Ishikawa (cell line): ENCODE results near the gene CEP128.
A peak's percentile ranks its signal among the peaks of the same experiment; 100 is the strongest.

Experiments
- CEBPB ChIP-seq: IDR thresholded peaks from 2 replicates; pipeline ENCODE4 v1.6.1; 2012
- CREB1 ChIP-seq: IDR thresholded peaks from 2 replicates; pipeline ENCODE4 v1.6.1; 2012; ENCODE audit warnings: low read depth
- EGR1 ChIP-seq: IDR thresholded peaks from 2 replicates; pipeline ENCODE4 v1.6.1; 2012
- EP300 ChIP-seq: IDR thresholded peaks from 2 replicates; pipeline ENCODE4 v1.6.1; 2012; ENCODE audit warnings: borderline replicate concordance
- FOXM1 ChIP-seq: IDR thresholded peaks from 2 replicates; pipeline ENCODE4 v1.6.1; 2012; ENCODE audit warnings: low read depth, borderline replicate concordance
- MAX ChIP-seq: IDR thresholded peaks from 2 replicates; pipeline ENCODE4 v1.6.1; 2012
- NFIC ChIP-seq: IDR thresholded peaks from 2 replicates; pipeline ENCODE4 v1.6.1; 2012
- RAD21 ChIP-seq: IDR thresholded peaks from 2 replicates; pipeline ENCODE4 v1.6.1; 2012; ENCODE audit warnings: low read depth
- REST ChIP-seq: IDR thresholded peaks from 2 replicates; pipeline ENCODE4 v1.6.1; 2012; ENCODE audit warnings: low read depth, mild to moderate bottlenecking
- TAF1 ChIP-seq: IDR thresholded peaks from 2 replicates; pipeline ENCODE4 v1.6.1; 2012; ENCODE audit warnings: low read depth, mild to moderate bottlenecking
- TCF12 ChIP-seq: IDR thresholded peaks from 2 replicates; pipeline ENCODE4 v1.6.1; 2012; ENCODE audit warnings: low read depth
- TEAD4 ChIP-seq: IDR thresholded peaks from 2 replicates; pipeline ENCODE4 v1.6.1; 2012
- YY1 ChIP-seq: IDR thresholded peaks from 2 replicates; pipeline ENCODE4 v1.6.1; 2012; ENCODE audit warnings: low read depth
- ZBTB7A ChIP-seq: IDR thresholded peaks from 2 replicates; pipeline ENCODE4 v1.6.1; 2012; ENCODE audit warnings: low read depth
- TF ChIP-seq, protein P1 (sequence below): IDR thresholded peaks from 2 replicates; pipeline ENCODE4 v1.6.1; 2012

Gene CEP128

DNA sequence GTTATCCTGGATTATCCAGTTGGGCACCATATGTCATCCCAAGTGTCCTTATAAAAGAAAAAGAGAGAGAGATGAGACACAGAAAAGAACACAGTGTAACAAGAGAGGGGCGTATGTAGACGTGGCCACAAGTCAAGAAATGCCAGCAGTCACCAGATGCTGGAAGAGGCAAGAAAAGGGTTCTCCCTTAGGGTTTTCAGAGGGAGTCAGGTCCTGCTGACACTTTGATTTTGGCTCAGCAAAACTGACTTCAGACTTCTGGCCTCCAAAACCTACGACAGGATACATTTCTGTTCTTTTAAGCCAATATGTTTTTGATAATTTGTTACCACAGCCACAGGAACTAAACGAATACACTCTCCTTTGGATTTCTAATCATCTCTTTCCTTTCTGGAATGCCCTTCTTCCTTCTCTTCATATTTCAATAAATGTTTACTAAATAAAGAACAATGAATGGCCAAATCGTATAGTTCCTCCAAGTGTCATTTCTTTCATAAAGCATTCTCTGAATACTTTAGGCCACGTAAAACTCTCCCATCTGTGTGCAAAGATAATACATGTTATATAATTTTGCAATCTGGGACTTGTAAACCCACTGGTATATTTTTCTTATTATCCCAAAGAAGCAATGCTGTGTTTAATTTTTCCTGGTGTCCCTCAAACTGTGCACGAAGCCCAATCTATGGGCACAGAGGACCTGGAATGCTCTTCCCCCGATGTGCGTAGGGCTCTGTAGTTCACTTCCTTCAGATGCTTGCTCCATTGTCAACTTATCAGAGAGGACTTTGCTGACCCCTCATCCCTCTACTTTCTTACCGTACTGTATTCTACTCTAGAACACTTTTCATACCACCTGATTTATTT, 303.6 kb downstream of the CEP128 start:
- TF ChIP-seq EP300 (no peak), TAF1 (no peak), TEAD4 (no peak), CREB1 (no peak), RAD21 (no peak), NFIC (no peak), CEBPB (no peak), REST (no peak), EGR1 (no peak)
- TF ChIP-seq, protein P1, sequence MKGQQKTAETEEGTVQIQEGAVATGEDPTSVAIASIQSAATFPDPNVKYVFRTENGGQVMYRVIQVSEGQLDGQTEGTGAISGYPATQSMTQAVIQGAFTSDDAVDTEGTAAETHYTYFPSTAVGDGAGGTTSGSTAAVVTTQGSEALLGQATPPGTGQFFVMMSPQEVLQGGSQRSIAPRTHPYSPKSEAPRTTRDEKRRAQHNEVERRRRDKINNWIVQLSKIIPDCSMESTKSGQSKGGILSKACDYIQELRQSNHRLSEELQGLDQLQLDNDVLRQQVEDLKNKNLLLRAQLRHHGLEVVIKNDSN, result no peak

- TF ChIP-seq TAF1, result no peak
- TF ChIP-seq CEBPB, result no peak
- TF ChIP-seq MAX, result no peak
- TF ChIP-seq EP300, result no peak
- no peak for TF ChIP-seq EGR1
- TF ChIP-seq NFIC, result no peak
- TF ChIP-seq TEAD4, result no peak
- no peak for TF ChIP-seq FOXM1
- TF ChIP-seq REST, result no peak
- no peak for TF ChIP-seq ZBTB7A
- TF ChIP-seq, protein P1, result no peak
- no peak for TF ChIP-seq CREB1
- no peak for TF ChIP-seq TCF12
- TF ChIP-seq RAD21, result no peak
- TF ChIP-seq YY1, result no peak
These were observed 305.5 kb downstream of the CEP128 start for GRCh38 chr14:80636071-80636470.

GRCh38 chr14:80634106-80634758, 307.3 kb downstream of the CEP128 start:
- TF ChIP-seq, protein P1, result no peak
- TF ChIP-seq TAF1 (no peak), NFIC (peak; percentile 20; the same call in 1 of the 2 replicates), YY1 (no peak)

- TF ChIP-seq EGR1, result no peak
- TF ChIP-seq NFIC, result no peak
- TF ChIP-seq CREB1, result no peak
- TF ChIP-seq MAX, result no peak
- no peak for TF ChIP-seq TEAD4
- TF ChIP-seq TCF12, result no peak
- no peak for TF ChIP-seq ZBTB7A
- TF ChIP-seq EP300, result no peak
- no peak for TF ChIP-seq CEBPB
- TF ChIP-seq FOXM1, result no peak
- no peak for TF ChIP-seq TAF1
- TF ChIP-seq YY1, result no peak
- TF ChIP-seq RAD21, result no peak
These were observed 311.9 kb downstream of the CEP128 start for GRCh38 chr14:80629606-80630005.

GRCh38 chr14:80628547-80628946, 313.0 kb downstream of the CEP128 start:
- TF ChIP-seq CREB1 (no peak), TAF1 (no peak), CEBPB (no peak), MAX (no peak)
- TF ChIP-seq, protein P1, result no peak
